Panc1 (cell line): ENCODE data around the gene SERPINB1. TPM values are rescaled to one million over a fixed set of nuclear protein-coding genes. Genes with fewer than 3 reads are reported as not detected.
A peak's percentile ranks its signal among the peaks of the same experiment; 100 is the strongest.

Source experiments
- ATAC-seq: fragments of 200-7000 bp; cut with Tn5 transposase; 2 replicates; pipeline ENCODE4 v1.9.1; 2020; ENCODE audit warnings: mild to moderate bottlenecking, moderate library complexity
- BruUV-seq: library from RNA; stranded (reverse); fragments of 400-500 nt; replicated peaks from 2 replicates; lab custom pipeline; 2021; lab: Mats Ljungman, UMichigan
- CTCF ChIA-PET: fragments of 300-600 bp; sonication (Branson Sonifier 250); formaldehyde crosslinking; loops from one replicate; lab custom pipeline; 2022; ENCODE audit warnings: antibody characterized with exemption; lab: Charles Lee
- POLR2A ChIA-PET: fragments of 300-600 bp; sonication (Branson Sonifier 250); formaldehyde crosslinking; loops from one replicate; lab custom pipeline; 2022; ENCODE audit warnings: antibody characterized with exemption; lab: Charles Lee
- DNase-seq: peaks from one replicate; pipeline ENCODE4 v3.0.0-alpha.2; 2010; ENCODE audit warnings: low read depth, low spot score
- H3K27ac ChIP-seq: 2 replicates; pipeline ENCODE4 v1.5.1; 2011; ENCODE audit warnings: mild to moderate bottlenecking, low read length, inconsistent platforms
- H3K27me3 ChIP-seq: fragments of 200-500 bp; sonication (Bioruptor generic); 2 replicates; pipeline ENCODE4 v1.6.0; 2014; ENCODE audit warnings: low read length, inconsistent platforms; ENCODE audit not compliant: control insufficient read depth, insufficient read depth
- H3K36me3 ChIP-seq: fragments of 200-500 bp; sonication (Bioruptor generic); 2 replicates; pipeline ENCODE4 v1.5.1; 2014; ENCODE audit warnings: inconsistent platforms, mild to moderate bottlenecking, low read length, moderate library complexity; ENCODE audit not compliant: control insufficient read depth, insufficient read depth
- H3K4me1 ChIP-seq: 2 replicates; pipeline ENCODE4 v1.5.1; 2011; ENCODE audit warnings: inconsistent platforms, mild to moderate bottlenecking, low read length, moderate library complexity; ENCODE audit not compliant: control insufficient read depth, insufficient read depth
- H3K4me3 ChIP-seq, 2 experiments: 2 replicates each; pipeline ENCODE4 v1.5.1; 2011 to 2012; ENCODE audit warnings: low read depth in 2 of 2, low read length in 2 of 2, mild to moderate bottlenecking in 2 of 2, inconsistent platforms in 1 of 2, moderate library complexity in 1 of 2
- H3K9me3 ChIP-seq: fragments of 200-500 bp; sonication (Bioruptor generic); 2 replicates; pipeline ENCODE4 v1.5.1; 2014; ENCODE audit warnings: low read depth, mild to moderate bottlenecking, inconsistent platforms, low read length, moderate library complexity; ENCODE audit not compliant: control insufficient read depth, insufficient read depth
- CTCF ChIP-seq: fragments of 450-650 bp; IDR thresholded peaks from 2 replicates; pipeline ENCODE4 v1.5.1; 2017; ENCODE audit warnings: mild to moderate bottlenecking
- POLR2AphosphoS5 ChIP-seq: IDR thresholded peaks from 2 replicates; pipeline ENCODE4 v1.6.1; 2012; ENCODE audit warnings: mild to moderate bottlenecking, low read depth, low read length, moderate library complexity
- REST ChIP-seq, 2 experiments: IDR thresholded peaks; 2 replicates each; pipeline ENCODE4 v1.6.1; 2011 to 2012; ENCODE audit warnings: low read depth in 2 of 2, control low read depth in 1 of 2, low read length in 1 of 2, mild to moderate bottlenecking in 1 of 2, moderate library complexity in 1 of 2; ENCODE audit not compliant: insufficient read depth in 1 of 2
- SIN3A ChIP-seq: IDR thresholded peaks from 2 replicates; pipeline ENCODE4 v1.6.1; 2012; ENCODE audit warnings: low read depth, mild to moderate bottlenecking, low read length, moderate library complexity, borderline replicate concordance; ENCODE audit not compliant: insufficient read depth
- TCF7L2 ChIP-seq: IDR thresholded peaks from 2 replicates; pipeline ENCODE4 v1.6.1; 2011; ENCODE audit warnings: mild to moderate bottlenecking, low read depth, low read length, inconsistent platforms
- in situ Hi-C: cut with HindIII; loops from 2 replicates; pipeline ENCODE4 v1.10.0; 2016; ENCODE audit warnings: low sequenced_read_pairs, low pct_unique_long_range_greater_than_20kb
- intact Hi-C: fragments of 100-400 bp; cut with micrococcal nuclease; formaldehyde crosslinking; loops from one replicate; pipeline ENCODE4 v1.10.0; 2022; ENCODE audit not compliant: unreplicated experiment
- total RNA-seq: library from RNA; stranded (reverse); gene quantifications from one replicate; pipeline ENCODE4 v1.2.1, GENCODE V29; 2021; ENCODE audit not compliant: unreplicated experiment

Gene SERPINB1
- total RNA-seq, 1 experiment from 2014 or later, result 40.8 TPM

- TF ChIP-seq REST (IDR thresholded peaks at IDR 0.05; ENCODE audit: insufficient read depth in 1 of 2, low read depth in 2 of 2, low read length in 1 of 2), result no peak
- no peak for TF ChIP-seq POLR2AphosphoS5
- TF ChIP-seq CTCF, result no peak
- no peak for TF ChIP-seq TCF7L2
- no peak for TF ChIP-seq SIN3A
- no peaks in the 10 kb centered on the region for H3K27me3 ChIP-seq
- no TSS peak for BruUV-seq
- H3K27ac ChIP-seq, result no peak overlapping the region
- H3K4me3 ChIP-seq, result no peak overlapping the region
- H3K36me3 ChIP-seq, result no peaks in the 10 kb centered on the region
- intact Hi-C loops (no loop called here), in situ Hi-C loops (no loop called here)
- H3K4me1 ChIP-seq, result peaks cover 14% of the 10 kb centered on the region; the same call in 1 of the 2 replicates
- CTCF ChIA-PET, result no interaction called here
- ATAC-seq (no peak), DNase-seq (no peak)
- POLR2A ChIA-PET, result interaction anchor here (0.6 kb wide), 1 partner anchor 9 kb away, joined by 3 read pairs; no protein-coding TSS in a partner anchor
- H3K9me3 ChIP-seq, result no peaks in the 10 kb centered on the region
Observed at GRCh38 chr6:2868637-2869036, 27.0 kb upstream of the SERPINB1 start.

- ChIA-PET POLR2A (no interaction called here), CTCF (interaction anchor here (0.7 to 1.0 kb wide), 2 partner anchors 11 kb away, joined by 3 read pairs; no protein-coding TSS in a partner anchor)
- no peak overlapping the region for H3K4me3 ChIP-seq
- no TSS peak for BruUV-seq
- no peaks in the 10 kb centered on the region for H3K27me3 ChIP-seq
- in situ Hi-C loops, result no loop called here
- ATAC-seq (0 out of 2 replicates have a peak, but pooled peaks have one; percentile 51), DNase-seq (no peak)
- no peaks in the 10 kb centered on the region for H3K36me3 ChIP-seq
- no peak for TF ChIP-seq TCF7L2
- TF ChIP-seq SIN3A, result no peak
- no peak for TF ChIP-seq REST (IDR thresholded peaks at IDR 0.05; ENCODE audit: insufficient read depth in 1 of 2, low read depth in 2 of 2, low read length in 1 of 2)
- no peak for TF ChIP-seq CTCF
- no peak for TF ChIP-seq POLR2AphosphoS5
- peaks cover 15% of the 10 kb centered on the region; the same call in 1 of the 2 replicates for H3K4me1 ChIP-seq
- intact Hi-C loops, result no loop called here
- no peak overlapping the region for H3K27ac ChIP-seq
- no peaks in the 10 kb centered on the region for H3K9me3 ChIP-seq
Observed at GRCh38 chr6:2866171-2866846, 24.6 kb upstream of the SERPINB1 start.
